DOHH2 (cell line): Measurements from ENCODE around the gene NAB2.

Source experiments
- EZH2phosphoT487 ChIP-seq: fragments of 200-600 bp; sonication (generic); IDR thresholded peaks from 2 replicates; pipeline ENCODE4 v1.6.1; 2017; ENCODE audit warnings: borderline replicate concordance, mild to moderate bottlenecking, antibody characterized with exemption, low read length, moderate library complexity, mixed read lengths
- TF ChIP-seq, protein P1 (sequence below): fragments of 200-600 bp; sonication (generic); IDR thresholded peaks from one replicate; pipeline ENCODE4 v1.5.1; 2014; ENCODE audit warnings: antibody characterized with exemption, mild to moderate bottlenecking, low read depth, low read length; ENCODE audit not compliant: poor library complexity, severe bottlenecking

DNA sequence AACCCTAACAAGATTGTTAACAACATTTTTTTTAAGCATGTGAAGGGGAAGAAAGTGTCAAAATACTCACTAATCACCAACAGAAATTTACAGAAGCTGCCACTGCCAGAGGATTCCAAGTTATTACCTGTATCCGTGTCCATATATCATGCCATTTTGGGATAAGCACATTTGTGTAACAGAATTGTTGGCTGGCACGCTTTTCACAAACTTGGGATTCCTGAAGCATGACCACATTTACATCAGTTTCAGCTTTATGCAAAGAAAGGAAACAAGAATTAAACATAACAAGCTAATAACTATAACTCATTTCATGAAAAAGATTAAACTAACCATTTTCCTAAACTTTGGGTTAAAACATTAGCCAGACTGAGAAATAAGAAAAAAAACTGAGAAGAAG, 16.3 kb upstream of the NAB2 start:
- TF ChIP-seq EZH2phosphoT487 = no peak
- TF ChIP-seq, protein P1, sequence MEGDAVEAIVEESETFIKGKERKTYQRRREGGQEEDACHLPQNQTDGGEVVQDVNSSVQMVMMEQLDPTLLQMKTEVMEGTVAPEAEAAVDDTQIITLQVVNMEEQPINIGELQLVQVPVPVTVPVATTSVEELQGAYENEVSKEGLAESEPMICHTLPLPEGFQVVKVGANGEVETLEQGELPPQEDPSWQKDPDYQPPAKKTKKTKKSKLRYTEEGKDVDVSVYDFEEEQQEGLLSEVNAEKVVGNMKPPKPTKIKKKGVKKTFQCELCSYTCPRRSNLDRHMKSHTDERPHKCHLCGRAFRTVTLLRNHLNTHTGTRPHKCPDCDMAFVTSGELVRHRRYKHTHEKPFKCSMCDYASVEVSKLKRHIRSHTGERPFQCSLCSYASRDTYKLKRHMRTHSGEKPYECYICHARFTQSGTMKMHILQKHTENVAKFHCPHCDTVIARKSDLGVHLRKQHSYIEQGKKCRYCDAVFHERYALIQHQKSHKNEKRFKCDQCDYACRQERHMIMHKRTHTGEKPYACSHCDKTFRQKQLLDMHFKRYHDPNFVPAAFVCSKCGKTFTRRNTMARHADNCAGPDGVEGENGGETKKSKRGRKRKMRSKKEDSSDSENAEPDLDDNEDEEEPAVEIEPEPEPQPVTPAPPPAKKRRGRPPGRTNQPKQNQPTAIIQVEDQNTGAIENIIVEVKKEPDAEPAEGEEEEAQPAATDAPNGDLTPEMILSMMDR = no peak
